Measurements from ENCODE around the gene UBE2O.
"Not testable (repeated sequence)": the region's sequence is repeated elsewhere in the genome, so short reads cannot be mapped to it uniquely, and the experiment has no call there.

The UBE2O gene

GRCh38 chr17:76367642-76368041 is 85.3 kb downstream of the UBE2O start:
- DNase-seq = no peak

DNA sequence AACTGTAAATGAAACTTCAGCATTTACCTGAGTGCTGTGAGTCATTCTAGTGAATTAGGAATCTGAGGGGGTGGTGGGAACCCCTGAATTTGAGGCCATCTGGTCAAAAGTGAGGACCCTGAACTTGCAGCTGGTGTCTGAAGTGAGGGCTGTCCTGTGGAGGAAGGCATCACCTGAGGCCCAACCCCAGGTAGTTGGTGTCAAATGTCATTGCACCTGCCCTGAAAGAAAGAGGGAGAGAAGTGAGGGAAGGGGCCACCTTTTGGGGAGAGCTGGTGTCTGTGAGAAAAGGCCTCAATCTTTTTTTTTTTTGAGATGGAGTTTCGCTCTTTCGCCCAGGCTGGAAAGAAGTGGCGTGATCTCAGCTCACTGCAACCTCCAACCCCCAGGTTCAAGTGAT is 86.7 kb downstream of the UBE2O start:
- no peak for DNase-seq

GRCh38 chr17:76365256-76365903 is 87.6 kb downstream of the UBE2O start:
- DNase-seq = peak; percentile 13 to 22

- DNase-seq = no peak
Observed at GRCh38 chr17:76363107-76363842, 89.7 kb downstream of the UBE2O start.

- DNase-seq = no peak
Observed at GRCh38 chr17:76360461-76360860, 92.5 kb downstream of the UBE2O start.

DNA sequence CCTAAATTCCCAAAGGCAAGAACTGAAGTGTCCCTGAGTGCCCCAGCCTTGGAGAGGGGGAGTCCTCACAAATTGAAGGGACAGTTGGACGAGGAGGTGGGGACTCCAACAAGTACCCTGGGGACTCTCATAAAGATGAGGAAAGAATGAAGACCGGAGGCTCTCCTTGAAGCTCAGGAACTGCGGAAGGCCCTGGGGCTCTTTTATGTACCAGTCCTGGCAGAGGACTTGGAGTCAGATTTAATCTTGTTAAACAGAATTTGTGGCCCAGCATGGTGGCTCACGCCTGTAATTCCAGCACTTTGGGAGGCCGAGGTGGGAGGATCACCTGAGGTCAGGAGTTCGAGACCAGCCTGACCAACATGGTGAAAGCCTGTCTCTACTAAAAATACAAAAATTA is 93.2 kb downstream of the UBE2O start:
- not testable (repeated sequence) for DNase-seq

- DNase-seq = no peak
Observed at GRCh38 chr17:76359375-76359774, 93.6 kb downstream of the UBE2O start.

DNA sequence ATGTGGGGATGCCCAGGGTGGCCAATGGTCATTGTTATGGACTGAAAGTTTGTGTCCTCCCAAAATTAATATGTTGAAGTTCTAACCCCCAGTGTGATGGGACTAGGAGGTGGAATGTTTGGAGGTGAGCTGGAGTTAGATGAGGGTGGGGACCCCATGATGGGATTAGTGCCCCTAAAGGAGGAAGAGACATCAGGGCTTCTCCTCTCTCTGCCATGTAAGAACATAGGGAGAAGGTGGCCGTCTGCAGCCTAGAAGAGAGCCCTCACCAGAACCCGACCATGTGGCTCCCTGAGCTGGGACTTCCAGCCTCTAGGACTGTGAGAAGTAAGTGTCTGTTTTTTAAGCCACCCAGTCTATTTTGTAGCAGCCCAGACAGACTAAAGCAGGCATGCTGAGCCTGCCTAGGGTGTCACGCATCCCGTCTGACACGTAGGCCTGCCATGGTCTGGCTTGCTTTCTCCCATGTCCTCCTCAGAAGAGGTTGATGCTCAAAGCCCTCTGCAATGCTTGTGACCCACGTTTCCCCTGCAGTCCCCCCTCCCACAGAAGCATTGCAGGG is 95.3 kb downstream of the UBE2O start:
- no peak for DNase-seq

GRCh38 chr17:76356803-76357456 is 96.0 kb downstream of the UBE2O start:
- DNase-seq = no peak

GRCh38 chr17:76354747-76355310 is 98.1 kb downstream of the UBE2O start:
- no peak for DNase-seq

DNA sequence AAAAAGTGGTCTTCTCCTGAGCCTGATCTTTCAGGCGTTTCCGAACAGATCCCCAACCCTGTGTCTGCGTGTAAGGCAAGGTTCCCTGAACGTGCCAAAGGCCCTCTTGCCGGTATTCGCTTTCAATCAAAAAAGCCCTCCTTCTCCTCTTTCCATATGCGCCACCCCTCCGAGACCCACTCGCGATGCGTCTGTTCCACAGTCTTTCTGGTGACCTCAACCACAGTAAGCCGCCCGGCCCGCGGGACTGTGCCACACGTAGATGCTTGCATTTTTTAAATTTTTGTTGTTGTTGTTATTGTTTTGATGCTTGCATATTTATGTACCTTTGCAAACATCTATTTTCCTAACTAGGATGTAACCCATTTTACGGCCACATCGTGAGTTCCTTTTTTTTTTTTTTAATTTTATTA is 98.6 kb downstream of the UBE2O start:
- DNase-seq = peak in 1 of 2 donors; percentile 9

- DNase-seq = peak; percentile 85 to 89
Observed at GRCh38 chr17:76353599-76354316, 99.2 kb downstream of the UBE2O start, which contains the start of gene PRPSAP1. Gene PRPSAP1, minus strand, starts transcription at chr17:76353916. Its CDS starts 213 bp downstream, at chr17:76353703.

GRCh38 chr17:76353004-76353598 is 99.9 kb downstream of the UBE2O start:
- DNase-seq = peak in 1 of 2 donors; percentile 29

- DNase-seq = no peak
Observed at GRCh38 chr17:76351526-76352071, 101.4 kb downstream of the UBE2O start.

DNA sequence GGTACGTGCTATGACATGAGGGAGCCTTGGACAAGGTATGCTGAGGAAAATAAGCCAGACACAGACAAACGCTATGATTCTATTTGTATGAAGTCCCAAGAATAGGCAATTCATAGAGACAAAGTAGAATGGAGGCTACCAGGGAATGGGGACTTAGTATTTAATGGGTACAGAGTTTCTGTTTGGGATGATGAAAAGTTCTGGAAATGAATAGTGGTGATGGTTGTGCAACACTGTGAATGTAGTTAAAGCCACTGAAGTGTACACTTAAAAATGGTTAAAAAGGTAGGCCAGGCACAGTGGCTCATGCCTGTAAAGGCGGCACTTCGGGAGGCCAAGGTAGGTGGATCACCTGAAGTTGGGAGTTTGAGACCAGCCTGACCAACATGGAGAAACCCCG is 102.5 kb downstream of the UBE2O start:
- no peak for DNase-seq

DNA sequence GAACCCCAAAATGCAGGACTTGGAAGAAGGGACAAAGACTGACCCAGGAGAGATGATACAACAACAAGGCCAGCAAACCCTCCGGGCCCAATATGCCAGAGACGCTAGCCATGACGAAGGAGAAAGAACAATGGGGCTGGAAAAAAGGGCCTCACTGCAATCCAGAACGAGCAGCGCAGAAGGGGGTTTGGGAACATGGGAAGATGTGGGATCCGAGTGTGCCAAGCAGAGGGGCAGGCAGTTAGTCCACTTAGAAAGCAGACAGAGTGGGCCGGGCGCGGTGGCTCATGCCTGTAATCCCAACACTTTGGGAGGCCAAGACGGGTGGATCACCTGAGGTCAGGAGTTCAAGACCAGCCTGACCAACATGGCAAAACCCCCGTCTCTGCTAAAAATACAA is 106.0 kb downstream of the UBE2O start:
- DNase-seq = not testable (repeated sequence)

GRCh38 chr17:76345377-76345974 is 107.5 kb downstream of the UBE2O start:
- no peak for DNase-seq

DNA sequence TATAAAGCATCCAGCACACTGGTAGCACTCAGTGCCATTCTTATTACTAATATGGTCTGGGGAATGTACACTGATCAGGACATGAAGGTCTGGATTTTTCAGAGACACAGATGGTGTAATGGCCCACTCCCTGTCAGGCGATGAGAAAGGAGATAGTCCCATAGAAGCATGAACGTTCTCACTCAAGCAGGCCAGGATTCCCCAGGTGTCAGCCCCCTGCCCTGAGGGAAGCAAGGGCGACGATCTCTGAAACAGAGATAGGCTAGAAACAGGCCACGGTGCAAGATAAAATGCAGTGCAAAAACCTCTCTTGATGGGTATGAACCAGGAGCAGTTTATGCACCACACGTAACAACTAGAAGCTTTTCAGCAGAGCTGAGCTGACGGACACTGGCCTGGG is 109.8 kb downstream of the UBE2O start:
- no peak for DNase-seq

GRCh38 chr17:76341301-76341700 is 111.7 kb downstream of the UBE2O start:
- no peak for DNase-seq

All from inflammatory macrophage treated with lipopolysaccharide for 1 hour (primary cell).